GM21825 (cell line): Measurements from ENCODE around the gene IL1RN.
A peak's percentile ranks its signal among the peaks of the same experiment; 100 is the strongest.

ENCODE experiments used
- ATAC-seq: cut with Tn5 transposase; IDR thresholded peaks from one replicate; pipeline ENCODE4 v1.9.1; 2021; ENCODE audit warnings: mild to moderate bottlenecking, moderate library complexity; ENCODE audit not compliant: unreplicated experiment

IL1RN gene

GRCh38 chr2:113149553-113150257, 22.3 kb downstream of the IL1RN start:
- no peak for ATAC-seq

- no peak for ATAC-seq
These were observed 22.8 kb downstream of the IL1RN start for GRCh38 chr2:113150258-113150601.

GRCh38 chr2:113155331-113155730, 27.9 kb downstream of the IL1RN start:
- no peak for ATAC-seq

DNA sequence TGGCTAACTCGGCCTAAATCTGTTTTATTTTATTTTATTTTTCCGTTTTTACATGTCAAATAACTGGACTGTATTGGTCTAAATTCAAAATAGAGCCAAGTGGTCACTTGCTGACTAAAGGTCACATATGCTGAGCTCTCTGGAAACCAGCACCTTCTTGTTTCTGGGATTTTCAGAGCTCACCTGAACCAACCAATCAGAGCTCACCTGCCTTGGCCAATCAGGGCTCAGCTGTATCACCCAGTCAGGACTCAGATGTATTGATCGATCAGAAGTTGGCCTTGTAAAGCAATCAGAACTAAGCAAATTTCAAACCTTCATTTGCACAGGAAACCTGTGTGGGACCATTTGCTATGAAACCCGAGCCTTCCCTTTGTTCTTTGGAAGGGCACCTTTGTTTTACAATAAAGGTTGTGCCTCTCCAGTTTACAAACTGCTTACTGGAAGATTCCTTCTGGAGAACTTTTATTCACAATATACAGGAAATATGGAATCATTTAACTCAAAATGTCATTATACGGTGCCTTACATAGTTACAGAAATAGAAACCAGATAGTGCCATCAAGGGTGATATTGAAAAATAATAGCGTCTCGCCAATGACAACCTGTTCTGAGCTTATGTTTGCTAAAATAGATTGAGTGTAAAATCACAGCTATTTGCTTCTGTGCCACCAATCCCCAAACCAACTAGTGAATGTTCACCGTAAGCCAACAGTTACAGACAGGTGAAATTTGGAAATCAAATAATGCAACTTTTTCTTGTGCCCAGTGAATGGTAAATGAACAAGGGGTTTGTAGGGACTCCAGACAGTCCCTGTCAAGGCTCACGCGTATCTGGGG, 29.1 kb downstream of the IL1RN start:
- ATAC-seq: no peak

DNA sequence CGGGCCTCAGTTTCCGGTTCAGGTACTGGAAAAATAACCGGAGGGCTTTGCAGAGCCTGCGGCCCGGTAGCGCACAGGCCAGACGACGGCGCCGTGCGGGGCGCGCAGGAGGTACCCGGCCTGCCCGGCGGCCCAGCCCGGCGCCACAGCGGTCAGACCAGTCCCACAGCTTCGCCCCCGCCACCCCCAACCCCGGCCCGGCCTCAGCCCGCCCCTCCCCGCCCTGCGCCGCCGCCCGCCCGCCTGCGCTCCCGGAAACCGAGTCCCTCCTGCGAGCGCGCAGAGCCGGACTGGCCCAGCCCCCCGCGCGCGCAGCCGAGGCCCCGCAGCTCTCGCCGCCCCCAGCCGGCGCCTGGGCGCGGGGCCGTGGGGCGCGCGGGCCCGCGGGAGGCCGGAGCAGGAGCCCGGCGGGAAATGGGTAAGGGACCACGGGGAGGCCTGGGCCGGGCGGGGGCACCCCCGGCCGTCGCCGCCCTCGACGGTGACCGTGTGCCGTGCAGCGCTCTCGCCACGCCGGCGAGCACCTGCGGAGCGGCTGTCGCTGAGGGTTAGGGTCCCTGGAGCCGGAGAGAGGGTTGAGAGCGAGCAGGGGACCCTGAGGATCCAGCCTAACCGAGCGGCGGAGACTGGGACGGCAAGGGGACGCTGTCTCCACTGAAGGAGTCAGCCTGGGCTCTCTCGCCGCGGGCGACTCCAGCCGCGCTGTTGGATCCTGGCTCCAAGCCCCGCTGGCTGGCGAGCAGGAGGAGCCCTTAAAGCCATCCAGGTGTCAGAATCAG, 29.9 kb downstream of the IL1RN start:
- ATAC-seq: peak; percentile 81

DNA sequence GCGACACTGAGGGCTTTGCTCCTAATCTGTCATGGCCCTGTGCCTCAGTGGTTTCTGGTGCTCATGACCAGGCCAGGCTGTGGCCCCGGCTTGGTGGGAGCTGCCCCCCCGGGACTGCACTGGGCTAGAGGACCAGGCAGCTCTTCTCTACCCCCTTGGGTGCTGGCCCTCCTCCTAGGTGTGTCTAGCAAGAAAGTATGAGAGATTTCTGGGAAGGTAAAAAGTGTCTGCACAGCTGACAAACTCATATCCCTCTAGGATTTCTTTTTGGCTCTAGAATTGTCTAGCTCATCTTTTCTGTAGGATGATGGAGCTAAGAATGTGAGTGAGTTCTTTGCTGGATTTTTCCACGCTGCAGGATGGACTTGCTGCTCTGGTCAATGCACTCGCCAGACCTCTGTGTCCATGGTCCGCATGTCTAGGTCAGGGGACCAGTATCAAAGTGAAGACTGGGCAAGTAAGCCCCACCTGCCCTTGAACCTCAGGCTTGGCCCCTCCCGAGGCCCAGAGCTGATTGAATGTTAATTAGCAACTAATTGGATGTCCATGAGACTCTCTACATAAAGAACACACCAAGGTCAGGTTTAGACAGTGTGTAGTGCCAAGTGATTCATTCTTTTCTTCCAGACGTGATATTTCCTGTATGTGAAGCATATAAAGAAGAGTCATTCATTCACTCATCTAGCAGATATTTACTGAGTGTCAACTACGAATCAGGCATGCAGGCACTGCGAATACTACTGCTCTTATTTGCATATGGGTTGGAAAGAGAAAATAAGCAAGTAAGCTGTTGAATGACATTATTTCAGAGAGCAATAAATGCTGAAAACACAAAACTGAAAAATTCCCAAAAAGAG, 30.7 kb downstream of the IL1RN start:
- no peak for ATAC-seq

DNA sequence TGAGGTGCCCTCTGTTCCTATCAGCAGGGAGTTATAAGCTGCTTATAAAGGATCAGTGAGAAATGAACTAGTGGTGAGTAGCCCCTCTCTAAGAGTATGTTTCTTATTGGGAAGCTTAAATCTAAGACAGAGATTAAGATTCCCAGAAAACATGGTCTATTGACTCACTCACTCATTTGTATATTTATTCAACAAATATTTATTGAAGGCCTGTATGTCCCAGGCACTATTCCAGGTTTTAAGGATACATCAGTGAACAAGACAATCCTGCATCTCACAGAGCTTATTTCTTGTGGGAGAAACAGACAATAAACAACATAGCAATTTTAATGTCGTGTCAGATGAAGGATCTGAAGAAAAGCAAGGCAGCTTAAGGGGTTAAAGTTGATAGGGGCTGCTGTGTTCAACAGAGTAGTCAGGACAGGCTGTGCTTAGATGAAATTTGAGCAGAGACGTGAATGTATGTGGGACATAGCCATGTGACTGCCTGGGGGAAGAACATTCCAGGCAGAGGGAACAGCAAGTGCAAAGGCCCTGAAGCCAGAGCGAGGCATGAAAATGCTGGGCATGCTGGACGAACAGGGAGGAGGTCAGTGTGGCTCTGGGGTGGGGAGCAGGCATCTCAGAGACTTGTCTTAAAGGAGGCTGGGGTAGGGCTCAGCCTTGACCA, 31.6 kb downstream of the IL1RN start:
- no peak for ATAC-seq

DNA sequence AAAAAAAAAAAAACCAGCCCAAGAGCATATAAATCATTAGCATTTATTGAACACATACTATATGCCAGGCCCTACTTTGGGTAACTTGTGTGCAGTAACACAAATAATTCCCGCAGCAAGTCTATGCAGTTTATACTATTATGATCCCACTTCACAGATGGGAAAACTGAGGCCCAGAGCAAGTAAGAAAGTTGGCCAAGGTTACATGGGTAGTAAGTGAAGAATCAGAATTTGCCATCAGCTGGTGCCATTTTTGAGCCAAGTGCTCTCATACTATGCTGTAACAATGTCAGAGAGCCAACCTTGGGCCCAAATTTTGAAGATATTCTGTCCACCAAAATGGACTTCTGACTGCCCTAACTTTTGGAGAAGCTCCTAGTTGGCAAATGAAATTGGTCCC, 32.9 kb downstream of the IL1RN start:
- ATAC-seq: no peak

- no peak for ATAC-seq
These were observed 33.6 kb downstream of the IL1RN start for GRCh38 chr2:113160962-113161361.

- no peak for ATAC-seq
These were observed 34.8 kb downstream of the IL1RN start for GRCh38 chr2:113162173-113162572.

- ATAC-seq: no peak
These were observed 35.5 kb downstream of the IL1RN start for GRCh38 chr2:113162869-113163268.

- no peak for ATAC-seq
These were observed 37.0 kb downstream of the IL1RN start for GRCh38 chr2:113164215-113164929.

GRCh38 chr2:113164930-113165585, 37.7 kb downstream of the IL1RN start:
- no peak for ATAC-seq

DNA sequence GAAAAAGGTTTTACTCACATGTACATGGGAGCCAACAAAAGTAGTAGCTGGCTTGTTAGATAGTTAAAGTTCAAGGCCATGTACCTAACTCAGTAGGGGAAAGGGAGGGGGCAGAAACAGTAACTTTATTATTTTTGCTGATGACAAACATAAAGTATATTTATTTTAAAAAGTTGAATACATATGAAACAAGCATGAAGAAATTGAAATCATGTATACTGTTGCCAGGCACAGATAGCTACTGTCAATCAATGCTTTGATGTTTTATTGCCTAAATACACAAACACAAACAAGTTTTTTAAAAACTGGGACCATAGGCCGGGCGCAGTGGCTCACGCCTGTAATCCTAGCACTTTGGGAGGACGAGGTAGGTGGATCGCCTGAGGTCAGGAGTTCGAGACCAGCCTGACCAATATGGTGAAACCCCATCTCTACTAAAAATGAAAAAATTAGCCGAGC, 38.8 kb downstream of the IL1RN start:
- ATAC-seq: no peak

DNA sequence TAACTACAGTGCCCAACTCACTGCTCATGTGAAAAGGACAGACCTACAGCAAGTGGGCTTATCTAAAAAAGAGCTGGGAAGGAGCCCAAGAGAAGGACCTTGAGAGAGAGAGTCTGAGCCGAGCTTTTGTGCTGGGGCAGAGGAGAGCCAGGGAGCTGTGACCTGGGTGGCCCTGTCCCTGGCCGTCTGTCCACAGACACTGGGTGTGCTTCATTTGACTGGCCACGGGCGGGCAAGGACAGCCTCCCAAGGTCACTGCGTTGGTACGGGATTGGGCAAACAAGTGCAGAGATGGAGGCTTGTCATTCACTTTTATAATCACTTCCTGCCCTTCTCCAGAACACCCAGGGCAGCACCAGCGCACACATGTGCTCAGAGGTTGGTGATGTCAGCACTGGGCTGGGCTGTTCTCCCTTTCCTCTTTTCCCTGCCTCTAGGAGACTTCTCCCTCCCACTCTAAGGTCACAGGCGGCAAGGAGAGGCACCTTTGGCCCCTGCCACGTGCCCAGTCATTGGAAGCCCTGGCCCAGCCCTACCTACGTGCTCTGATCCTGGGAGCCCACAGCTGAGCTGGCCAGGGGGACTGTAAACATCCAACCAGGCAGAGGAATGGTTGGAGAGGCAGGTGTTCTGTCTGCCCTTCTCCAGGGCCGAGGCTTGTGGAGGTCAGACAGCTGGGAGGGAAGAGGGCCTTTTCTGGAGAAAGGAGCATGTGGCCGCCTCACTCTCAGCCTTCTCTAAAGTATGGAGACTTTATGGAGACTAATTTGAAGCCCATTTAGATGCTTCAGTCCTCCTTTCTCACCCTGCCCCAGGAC, 39.9 kb downstream of the IL1RN start:
- ATAC-seq: no peak

GRCh38 chr2:113167962-113168340, 40.6 kb downstream of the IL1RN start:
- ATAC-seq: no peak

DNA sequence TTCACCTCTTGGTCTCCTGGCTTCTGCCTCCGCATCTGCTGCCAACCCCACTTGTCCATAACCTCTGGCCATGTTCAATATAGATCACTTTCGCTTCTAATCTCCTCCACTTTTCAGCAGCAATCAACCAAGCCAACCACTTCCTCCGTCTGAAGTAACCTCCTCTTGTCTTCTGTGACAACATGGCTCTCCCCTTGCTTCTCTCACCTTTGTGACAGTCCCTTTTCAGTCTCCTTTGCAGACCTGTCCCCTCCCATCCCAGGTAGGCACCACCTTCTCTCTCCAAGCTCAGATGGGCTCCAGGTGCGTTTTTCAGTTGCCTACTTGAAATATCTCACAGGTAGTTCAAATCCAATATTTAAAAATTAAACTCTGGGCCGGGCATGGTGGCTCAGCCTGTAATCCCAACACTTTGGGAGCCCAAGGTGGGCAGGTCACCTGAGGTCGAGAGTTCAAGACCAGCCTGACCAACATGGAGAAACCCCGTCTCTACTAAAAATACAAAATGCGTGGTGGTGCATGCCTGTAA, 41.7 kb downstream of the IL1RN start:
- ATAC-seq: no peak

GRCh38 chr2:113169586-113169985, 42.2 kb downstream of the IL1RN start:
- ATAC-seq: no peak
